ENCODE data around the gene ITM2C.

The ITM2C gene

GRCh38 chr2:230861552-230862255 lies 3.0 kb upstream of the ITM2C start:
- FAIRE-seq: no peak

GRCh38 chr2:230862292-230862691 lies 2.5 kb upstream of the ITM2C start:
- no peak for FAIRE-seq

GRCh38 chr2:230863031-230863430 lies 1.7 kb upstream of the ITM2C start:
- no peak for FAIRE-seq

GRCh38 chr2:230863442-230864121 lies 1.2 kb upstream of the ITM2C start:
- FAIRE-seq: no peak

- FAIRE-seq: no peak
These were observed 579 bp upstream of the ITM2C start for GRCh38 chr2:230864122-230864604.

- no peak for FAIRE-seq
These were observed 594 bp downstream of the ITM2C start for GRCh38 chr2:230865307-230865765.

- no peak for FAIRE-seq
These were observed 1.3 kb downstream of the ITM2C start for GRCh38 chr2:230865766-230866755.

- no peak for FAIRE-seq
These were observed 2.2 kb downstream of the ITM2C start for GRCh38 chr2:230866756-230867523.

GRCh38 chr2:230868161-230868946 lies 3.6 kb downstream of the ITM2C start:
- no peak for FAIRE-seq

- no peak for FAIRE-seq
These were observed 4.5 kb downstream of the ITM2C start for GRCh38 chr2:230868947-230869913.

GRCh38 chr2:230869914-230870543 lies 5.3 kb downstream of the ITM2C start:
- no peak for FAIRE-seq

GRCh38 chr2:230870544-230871360 lies 6.0 kb downstream of the ITM2C start:
- FAIRE-seq: no peak

- FAIRE-seq: no peak
These were observed 6.8 kb downstream of the ITM2C start for GRCh38 chr2:230871361-230872150.

GRCh38 chr2:230872151-230872967 lies 7.6 kb downstream of the ITM2C start:
- no peak for FAIRE-seq

- FAIRE-seq: no peak
These were observed 8.4 kb downstream of the ITM2C start for GRCh38 chr2:230872968-230873660.

GRCh38 chr2:230873661-230874401 lies 9.1 kb downstream of the ITM2C start:
- no peak for FAIRE-seq

All from G401.6 (cell line).